GM21381 (cell line): ENCODE measurements around the gene UMPS.
"Not testable (repeated sequence)": the region's sequence is repeated elsewhere in the genome, so short reads cannot be mapped to it uniquely, and the experiment has no call there.

ENCODE experiments used
- ATAC-seq: cut with Tn5 transposase; IDR thresholded peaks from one replicate; pipeline ENCODE4 v1.9.1; 2021; ENCODE audit warnings: mild to moderate bottlenecking, moderate library complexity; ENCODE audit not compliant: unreplicated experiment

Gene UMPS

GRCh38 chr3:124705552-124705951 is 24.7 kb upstream of the UMPS start:
- no peak for ATAC-seq

- ATAC-seq: not testable (repeated sequence)
These were observed 23.0 kb upstream of the UMPS start for GRCh38 chr3:124707223-124707622.

GRCh38 chr3:124707656-124708062 is 22.6 kb upstream of the UMPS start:
- ATAC-seq: no peak

- ATAC-seq: no peak
These were observed 15.9 kb upstream of the UMPS start for GRCh38 chr3:124714223-124714853.

- no peak for ATAC-seq
These were observed 7.7 kb upstream of the UMPS start for GRCh38 chr3:124722589-124722988.

GRCh38 chr3:124730941-124731297 is 667 bp downstream of the UMPS start:
- ATAC-seq: no peak

GRCh38 chr3:124731760-124732159 is 1.5 kb downstream of the UMPS start:
- ATAC-seq: no peak

- ATAC-seq: no peak
These were observed 10.8 kb downstream of the UMPS start for GRCh38 chr3:124741027-124741426.

- ATAC-seq: no peak
These were observed 15.5 kb downstream of the UMPS start for GRCh38 chr3:124745756-124746155.

GRCh38 chr3:124747111-124747981 is 17.1 kb downstream of the UMPS start:
- no peak for ATAC-seq

GRCh38 chr3:124748560-124749198 is 18.4 kb downstream of the UMPS start:
- no peak for ATAC-seq

GRCh38 chr3:124749877-124750276 is 19.6 kb downstream of the UMPS start:
- not testable (repeated sequence) for ATAC-seq

- no peak for ATAC-seq
These were observed 21.2 kb downstream of the UMPS start for GRCh38 chr3:124751501-124751900.

GRCh38 chr3:124752051-124752450 is 21.8 kb downstream of the UMPS start:
- no peak for ATAC-seq

GRCh38 chr3:124757926-124758325 is 27.7 kb downstream of the UMPS start:
- ATAC-seq: not testable (repeated sequence)

GRCh38 chr3:124758851-124759635 is 28.8 kb downstream of the UMPS start:
- no peak for ATAC-seq

- ATAC-seq: no peak
These were observed 29.6 kb downstream of the UMPS start for GRCh38 chr3:124759666-124760401.

GRCh38 chr3:124760601-124761000 is 30.3 kb downstream of the UMPS start:
- ATAC-seq: no peak

- peak; percentile 51 for ATAC-seq
These were observed 31.1 kb downstream of the UMPS start for GRCh38 chr3:124761250-124761796.
